ENCODE measurements around the gene GRIK1. TPM values are rescaled to one million over a fixed set of nuclear protein-coding genes. Genes with fewer than 3 reads are reported as not detected.

The GRIK1 gene
- total RNA-seq, 4 donors from 2014 or later: 0.44 to 4.1 (median 2.6) TPM

DNA sequence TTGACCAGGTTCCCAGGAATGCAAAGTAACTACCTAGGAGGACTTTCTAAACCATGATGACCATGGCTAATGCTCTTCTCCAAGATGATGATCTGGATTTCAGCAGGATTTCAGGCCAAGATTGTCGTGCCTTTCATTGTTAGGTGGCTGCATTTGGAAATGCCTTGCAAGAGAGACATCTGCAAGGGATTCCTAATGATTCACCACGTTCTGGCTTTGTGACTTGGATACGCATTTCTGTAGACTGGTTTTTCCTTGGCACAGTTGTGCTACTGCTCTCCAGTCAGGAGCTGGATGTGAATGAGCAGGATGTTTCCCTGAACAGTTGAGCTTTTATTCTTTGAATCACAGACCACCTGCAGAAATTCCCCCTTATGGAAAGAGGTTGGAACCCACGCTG is 428.7 kb downstream of the GRIK1 start:
- DNase-seq (ENCODE audit: low spot score in 2 of 2): no peak
- peaks cover 0 to 8% (median 0%) of the 10 kb centered on the region in 3 donors for H3K36me3 ChIP-seq
- no peak overlapping the region for H3K4me3 ChIP-seq
- WGBS, 2 donors: 80 to 82% methylated on average over 4 of the region's 4 CpGs
- peaks cover 0 to 31% (median 0%) of the 10 kb centered on the region in 4 donors for H3K9me3 ChIP-seq
- H3K4me1 ChIP-seq: no peaks in the 10 kb centered on the region
- TF ChIP-seq POLR2A (IDR thresholded peaks at IDR 0.05) (no peak), EP300 (IDR thresholded peaks at IDR 0.05) (no peak)
- TF ChIP-seq, protein P1, sequence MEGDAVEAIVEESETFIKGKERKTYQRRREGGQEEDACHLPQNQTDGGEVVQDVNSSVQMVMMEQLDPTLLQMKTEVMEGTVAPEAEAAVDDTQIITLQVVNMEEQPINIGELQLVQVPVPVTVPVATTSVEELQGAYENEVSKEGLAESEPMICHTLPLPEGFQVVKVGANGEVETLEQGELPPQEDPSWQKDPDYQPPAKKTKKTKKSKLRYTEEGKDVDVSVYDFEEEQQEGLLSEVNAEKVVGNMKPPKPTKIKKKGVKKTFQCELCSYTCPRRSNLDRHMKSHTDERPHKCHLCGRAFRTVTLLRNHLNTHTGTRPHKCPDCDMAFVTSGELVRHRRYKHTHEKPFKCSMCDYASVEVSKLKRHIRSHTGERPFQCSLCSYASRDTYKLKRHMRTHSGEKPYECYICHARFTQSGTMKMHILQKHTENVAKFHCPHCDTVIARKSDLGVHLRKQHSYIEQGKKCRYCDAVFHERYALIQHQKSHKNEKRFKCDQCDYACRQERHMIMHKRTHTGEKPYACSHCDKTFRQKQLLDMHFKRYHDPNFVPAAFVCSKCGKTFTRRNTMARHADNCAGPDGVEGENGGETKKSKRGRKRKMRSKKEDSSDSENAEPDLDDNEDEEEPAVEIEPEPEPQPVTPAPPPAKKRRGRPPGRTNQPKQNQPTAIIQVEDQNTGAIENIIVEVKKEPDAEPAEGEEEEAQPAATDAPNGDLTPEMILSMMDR (IDR thresholded peaks at IDR 0.05): no peak
- H3K27ac ChIP-seq: no peak overlapping the region
- H3K27me3 ChIP-seq: no peaks in the 10 kb centered on the region

DNA sequence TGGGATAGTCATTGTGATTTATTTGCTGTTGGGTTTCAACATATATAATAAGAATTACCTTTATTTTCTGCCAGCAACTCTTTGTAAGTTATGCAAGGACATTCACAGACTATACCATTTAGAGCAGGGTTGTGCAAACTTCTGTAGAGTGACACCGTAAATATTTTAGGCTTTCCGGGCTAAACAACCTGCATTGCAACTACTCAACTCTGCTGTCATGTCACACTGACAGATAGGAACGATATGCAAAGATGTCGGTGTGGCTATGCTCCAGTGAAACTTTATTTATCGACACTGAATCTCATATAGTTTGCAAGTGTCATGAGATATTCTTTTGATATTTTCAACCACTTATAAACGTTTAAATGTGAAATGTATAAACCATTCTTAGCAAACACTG is 430.7 kb downstream of the GRIK1 start:
- Histone ChIP-seq H3K27me3 (no peaks in the 10 kb centered on the region), H3K36me3 (peaks cover 0 to 10% (median 0%) of the 10 kb centered on the region in 3 donors), H3K4me1 (no peaks in the 10 kb centered on the region), H3K4me3 (no peak overlapping the region), H3K9me3 (peaks cover 0 to 15% (median 0%) of the 10 kb centered on the region in 4 donors), H3K27ac (no peak overlapping the region)
- WGBS, 2 donors: 84 to 86% methylated on average over 6 of the region's 6 CpGs
- no peak for DNase-seq (ENCODE audit: low spot score in 2 of 2)
- no peak for TF ChIP-seq POLR2A (IDR thresholded peaks at IDR 0.05)

DNA sequence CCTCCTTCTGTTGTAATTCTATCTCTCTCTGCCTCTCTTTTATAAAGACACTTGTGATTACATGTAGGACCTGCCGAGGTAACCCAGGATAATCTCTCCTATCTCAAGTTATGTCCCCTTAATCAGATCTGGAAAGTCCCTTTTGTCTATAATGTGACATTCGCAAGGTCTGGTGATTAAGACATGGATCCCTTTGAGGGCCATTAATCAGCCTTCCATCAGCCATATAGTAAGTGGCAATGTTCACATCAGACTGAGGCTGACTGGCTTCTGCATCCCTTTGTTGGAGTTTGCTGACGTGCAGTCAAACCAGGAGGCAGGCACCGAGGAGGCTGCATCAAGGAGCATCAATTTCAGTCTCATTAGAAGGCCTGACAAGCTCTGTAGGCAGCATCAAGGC is 431.5 kb downstream of the GRIK1 start:
- 79 to 82% methylated on average over 4 of the region's 4 CpGs for WGBS, 2 donors
- Histone ChIP-seq H3K4me3 (no peak overlapping the region), H3K27ac (no peak overlapping the region), H3K27me3 (no peaks in the 10 kb centered on the region), H3K9me3 (peaks cover 0 to 6% (median 0%) of the 10 kb centered on the region in 4 donors), H3K4me1 (no peaks in the 10 kb centered on the region), H3K36me3 (peaks cover 0 to 10% (median 0%) of the 10 kb centered on the region in 3 donors)
- no peak for DNase-seq (ENCODE audit: low spot score in 2 of 2)
- TF ChIP-seq POLR2A (IDR thresholded peaks at IDR 0.05): no peak
- no peak for TF ChIP-seq EP300 (IDR thresholded peaks at IDR 0.05)
- TF ChIP-seq, protein P1 (IDR thresholded peaks at IDR 0.05): no peak

DNA sequence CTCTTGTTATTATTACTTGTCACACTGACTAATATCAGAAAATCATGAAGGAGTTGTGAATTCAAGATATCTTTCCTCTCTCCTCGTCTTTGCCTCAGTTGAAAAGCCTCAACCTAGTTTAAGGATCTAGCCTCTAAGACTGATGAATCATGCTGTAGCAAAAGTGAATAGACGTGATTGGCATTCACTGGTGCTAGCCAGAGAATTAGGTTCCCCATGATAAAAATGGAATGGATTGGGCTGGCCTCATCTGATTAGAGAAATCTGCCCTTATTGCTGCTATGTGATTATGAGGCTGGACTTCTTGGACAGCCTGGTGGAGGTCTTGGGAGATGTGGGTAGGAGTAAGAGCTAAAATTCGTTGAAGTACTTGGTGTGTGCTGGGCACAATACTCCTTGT is 432.8 kb downstream of the GRIK1 start:
- WGBS, 2 donors: 81 to 84% methylated on average over 3 of the region's 3 CpGs
- TF ChIP-seq POLR2A (IDR thresholded peaks at IDR 0.05): no peak
- TF ChIP-seq, protein P1 (IDR thresholded peaks at IDR 0.05): no peak
- TF ChIP-seq EP300 (IDR thresholded peaks at IDR 0.05): no peak

DNA sequence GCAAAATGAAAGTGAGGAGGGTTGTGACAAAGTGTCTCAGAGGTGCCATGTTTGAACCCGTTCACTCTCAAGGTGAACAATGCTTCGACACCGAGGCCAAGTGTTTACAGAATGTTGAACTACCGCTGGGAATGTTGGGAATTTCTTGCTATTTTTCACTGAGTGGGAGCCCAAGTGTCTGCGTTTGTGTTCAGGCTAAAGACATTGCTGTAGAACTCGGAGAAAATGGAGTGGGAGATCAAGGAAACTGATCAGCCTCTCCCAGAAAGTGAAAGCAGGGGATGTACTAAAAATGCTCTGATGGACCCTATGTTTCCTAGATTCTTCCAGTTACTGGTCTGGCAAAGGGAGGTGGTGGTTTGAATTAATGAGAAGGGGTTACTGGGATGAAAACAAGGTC is 433.6 kb downstream of the GRIK1 start:
- TF ChIP-seq POLR2A (IDR thresholded peaks at IDR 0.05) (no peak), EP300 (IDR thresholded peaks at IDR 0.05) (no peak)
- TF ChIP-seq, protein P1 (IDR thresholded peaks at IDR 0.05): no peak
- no peaks in the 10 kb centered on the region for H3K27me3 ChIP-seq
- H3K4me1 ChIP-seq: no peaks in the 10 kb centered on the region
- peaks cover 0 to 10% (median 0%) of the 10 kb centered on the region in 3 donors for H3K36me3 ChIP-seq
- no peak overlapping the region for H3K27ac ChIP-seq
- 39 to 46% methylated on average over 6 of the region's 6 CpGs for WGBS, 2 donors
- H3K4me3 ChIP-seq: no peak overlapping the region
- no peak for DNase-seq (ENCODE audit: low spot score in 2 of 2)
- no peaks in the 10 kb centered on the region for H3K9me3 ChIP-seq

More for the DNA sequence above, 432.8 kb downstream of the GRIK1 start:
- H3K27ac ChIP-seq: no peak overlapping the region
- H3K9me3 ChIP-seq: no peaks in the 10 kb centered on the region
- no peaks in the 10 kb centered on the region for H3K4me1 ChIP-seq
- peaks cover 0 to 10% (median 0%) of the 10 kb centered on the region in 3 donors for H3K36me3 ChIP-seq
- H3K27me3 ChIP-seq: no peaks in the 10 kb centered on the region
- H3K4me3 ChIP-seq: no peak overlapping the region
- DNase-seq (ENCODE audit: low spot score in 2 of 2): no peak

Data from tibial nerve (tissue), 4 donors.